ENCODE data around the gene TUT7.

DNA sequence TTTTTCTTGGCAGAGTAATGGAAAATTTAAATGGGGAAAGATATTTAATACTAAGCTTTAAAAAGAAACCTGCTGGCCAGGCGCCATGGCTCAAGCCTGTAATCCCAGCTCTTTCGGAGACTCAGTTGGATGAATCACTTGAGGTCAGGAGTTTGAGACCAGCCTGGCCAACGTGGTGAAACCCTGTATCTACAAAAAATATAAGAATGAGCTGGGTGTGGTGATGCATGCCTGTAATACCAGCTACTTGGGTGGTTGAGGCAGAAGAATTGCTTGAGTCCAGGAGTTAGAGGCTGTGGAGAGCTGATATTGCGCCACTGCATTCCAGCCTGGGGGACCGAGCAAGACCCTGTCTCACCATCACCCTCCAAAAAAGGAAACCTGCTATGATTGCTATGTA is 32.8 kb downstream of the TUT7 start:
- TF ChIP-seq EZH2 (IDR thresholded peaks at IDR 0.05; ENCODE audit: low read depth) = no peak
- TF ChIP-seq, protein P1, sequence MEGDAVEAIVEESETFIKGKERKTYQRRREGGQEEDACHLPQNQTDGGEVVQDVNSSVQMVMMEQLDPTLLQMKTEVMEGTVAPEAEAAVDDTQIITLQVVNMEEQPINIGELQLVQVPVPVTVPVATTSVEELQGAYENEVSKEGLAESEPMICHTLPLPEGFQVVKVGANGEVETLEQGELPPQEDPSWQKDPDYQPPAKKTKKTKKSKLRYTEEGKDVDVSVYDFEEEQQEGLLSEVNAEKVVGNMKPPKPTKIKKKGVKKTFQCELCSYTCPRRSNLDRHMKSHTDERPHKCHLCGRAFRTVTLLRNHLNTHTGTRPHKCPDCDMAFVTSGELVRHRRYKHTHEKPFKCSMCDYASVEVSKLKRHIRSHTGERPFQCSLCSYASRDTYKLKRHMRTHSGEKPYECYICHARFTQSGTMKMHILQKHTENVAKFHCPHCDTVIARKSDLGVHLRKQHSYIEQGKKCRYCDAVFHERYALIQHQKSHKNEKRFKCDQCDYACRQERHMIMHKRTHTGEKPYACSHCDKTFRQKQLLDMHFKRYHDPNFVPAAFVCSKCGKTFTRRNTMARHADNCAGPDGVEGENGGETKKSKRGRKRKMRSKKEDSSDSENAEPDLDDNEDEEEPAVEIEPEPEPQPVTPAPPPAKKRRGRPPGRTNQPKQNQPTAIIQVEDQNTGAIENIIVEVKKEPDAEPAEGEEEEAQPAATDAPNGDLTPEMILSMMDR (conservative IDR thresholded peaks at IDR 0.05) = no peak

Measured in PC-9 (cell line).